ENCODE measurements around the gene IGFBPL1. TPM values are rescaled to one million over a fixed set of nuclear protein-coding genes. Genes with fewer than 3 reads are reported as not detected.

The IGFBPL1 gene
- total and polyA plus RNA-seq, 2 of the 13 experiments (the other 11 are each of a cell fraction or from before 2014, with no cell fraction given), result 0.24 TPM; not detected in 1

DNA sequence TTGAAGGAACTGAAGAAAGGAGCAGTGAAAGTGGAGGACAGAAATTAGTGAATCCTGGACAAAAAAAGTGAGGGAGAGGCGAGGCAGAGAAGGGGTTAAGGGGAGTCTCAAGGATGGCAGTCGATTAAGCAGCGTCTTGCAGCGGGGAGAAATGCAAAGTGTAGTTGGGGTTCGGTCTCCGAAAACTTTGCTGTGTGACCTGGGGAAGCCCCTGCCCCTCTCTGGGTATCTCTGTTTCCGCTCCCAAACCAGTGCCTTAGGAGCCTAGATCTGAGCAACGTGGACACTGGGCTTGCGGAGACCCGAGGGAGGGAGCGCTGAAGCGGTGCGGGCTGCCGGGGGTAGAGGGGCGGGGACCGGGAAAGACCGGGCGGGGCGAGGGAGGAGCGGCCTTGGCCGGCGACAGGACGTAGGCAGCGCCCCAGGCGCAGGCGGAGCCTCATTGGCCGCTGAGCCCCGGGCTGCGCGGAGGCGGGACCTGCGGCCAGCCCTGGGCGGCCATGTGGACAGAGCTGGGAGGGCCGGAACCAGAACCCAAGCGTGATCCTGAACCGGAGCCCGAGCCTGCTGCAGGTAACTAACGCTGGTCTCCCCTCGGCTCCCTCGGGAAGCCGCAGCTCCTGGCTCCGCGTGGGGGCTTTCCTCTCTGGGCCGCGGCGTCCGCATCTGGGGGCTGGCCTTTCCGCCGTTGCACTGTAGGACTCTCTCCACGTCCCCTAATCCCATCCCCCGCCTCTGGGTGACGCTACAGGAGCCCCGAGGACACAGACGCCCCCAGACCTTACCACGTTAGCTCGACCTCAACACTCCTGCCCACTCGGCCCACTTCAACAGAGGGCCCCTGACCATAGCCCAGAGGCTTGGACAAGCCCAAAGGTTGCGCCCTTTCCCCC, 31.8 kb downstream of the IGFBPL1 start, which contains the start of gene ALDH1B1 (continued):
- peak; percentile 65; the same call in 1 of the 2 replicates for TF ChIP-seq ZNF451 (CRISPR knock-in tag; IDR thresholded peaks at IDR 0.05)
- no peak for TF ChIP-seq ZNF570 (CRISPR knock-in tag; IDR thresholded peaks at IDR 0.05; ENCODE audit: borderline replicate concordance)
- peak; percentile 80 for TF ChIP-seq ATF7-NPFF (CRISPR knock-in tag; IDR thresholded peaks at IDR 0.05; ENCODE audit: low read depth)
- TF ChIP-seq, protein P1, sequence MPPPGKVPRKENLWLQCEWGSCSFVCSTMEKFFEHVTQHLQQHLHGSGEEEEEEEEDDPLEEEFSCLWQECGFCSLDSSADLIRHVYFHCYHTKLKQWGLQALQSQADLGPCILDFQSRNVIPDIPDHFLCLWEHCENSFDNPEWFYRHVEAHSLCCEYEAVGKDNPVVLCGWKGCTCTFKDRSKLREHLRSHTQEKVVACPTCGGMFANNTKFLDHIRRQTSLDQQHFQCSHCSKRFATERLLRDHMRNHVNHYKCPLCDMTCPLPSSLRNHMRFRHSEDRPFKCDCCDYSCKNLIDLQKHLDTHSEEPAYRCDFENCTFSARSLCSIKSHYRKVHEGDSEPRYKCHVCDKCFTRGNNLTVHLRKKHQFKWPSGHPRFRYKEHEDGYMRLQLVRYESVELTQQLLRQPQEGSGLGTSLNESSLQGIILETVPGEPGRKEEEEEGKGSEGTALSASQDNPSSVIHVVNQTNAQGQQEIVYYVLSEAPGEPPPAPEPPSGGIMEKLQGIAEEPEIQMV (CRISPR knock-in tag; IDR thresholded peaks at IDR 0.05; ENCODE audit: low read depth), result no peak
- peak; percentile 36; the same call in 1 of the 2 replicates for TF ChIP-seq REPIN1 (CRISPR knock-in tag; IDR thresholded peaks at IDR 0.05; ENCODE audit: borderline replicate concordance, low read depth)
- TF ChIP-seq ZNF30 (CRISPR knock-in tag; IDR thresholded peaks at IDR 0.05), result 0 out of 2 replicates have a peak, but pooled peaks have one; percentile 48
- 0 out of 2 replicates have a peak, but pooled peaks have one; percentile 47 for TF ChIP-seq NAIF1 (CRISPR knock-in tag; IDR thresholded peaks at IDR 0.05; ENCODE audit: borderline replicate concordance)
- no peak for TF ChIP-seq ZNF550 (CRISPR knock-in tag; IDR thresholded peaks at IDR 0.05; ENCODE audit: borderline replicate concordance)
- no peak for TF ChIP-seq MZF1 (CRISPR knock-in tag; IDR thresholded peaks at IDR 0.05; ENCODE audit: borderline replicate concordance)
- peak; percentile 74 for TF ChIP-seq MED1 (CRISPR knock-in tag; IDR thresholded peaks at IDR 0.05)
- peak; percentile 84 for TF ChIP-seq KLF12 (CRISPR knock-in tag; IDR thresholded peaks at IDR 0.05; ENCODE audit: borderline replicate concordance)
- TF ChIP-seq, protein P2, sequence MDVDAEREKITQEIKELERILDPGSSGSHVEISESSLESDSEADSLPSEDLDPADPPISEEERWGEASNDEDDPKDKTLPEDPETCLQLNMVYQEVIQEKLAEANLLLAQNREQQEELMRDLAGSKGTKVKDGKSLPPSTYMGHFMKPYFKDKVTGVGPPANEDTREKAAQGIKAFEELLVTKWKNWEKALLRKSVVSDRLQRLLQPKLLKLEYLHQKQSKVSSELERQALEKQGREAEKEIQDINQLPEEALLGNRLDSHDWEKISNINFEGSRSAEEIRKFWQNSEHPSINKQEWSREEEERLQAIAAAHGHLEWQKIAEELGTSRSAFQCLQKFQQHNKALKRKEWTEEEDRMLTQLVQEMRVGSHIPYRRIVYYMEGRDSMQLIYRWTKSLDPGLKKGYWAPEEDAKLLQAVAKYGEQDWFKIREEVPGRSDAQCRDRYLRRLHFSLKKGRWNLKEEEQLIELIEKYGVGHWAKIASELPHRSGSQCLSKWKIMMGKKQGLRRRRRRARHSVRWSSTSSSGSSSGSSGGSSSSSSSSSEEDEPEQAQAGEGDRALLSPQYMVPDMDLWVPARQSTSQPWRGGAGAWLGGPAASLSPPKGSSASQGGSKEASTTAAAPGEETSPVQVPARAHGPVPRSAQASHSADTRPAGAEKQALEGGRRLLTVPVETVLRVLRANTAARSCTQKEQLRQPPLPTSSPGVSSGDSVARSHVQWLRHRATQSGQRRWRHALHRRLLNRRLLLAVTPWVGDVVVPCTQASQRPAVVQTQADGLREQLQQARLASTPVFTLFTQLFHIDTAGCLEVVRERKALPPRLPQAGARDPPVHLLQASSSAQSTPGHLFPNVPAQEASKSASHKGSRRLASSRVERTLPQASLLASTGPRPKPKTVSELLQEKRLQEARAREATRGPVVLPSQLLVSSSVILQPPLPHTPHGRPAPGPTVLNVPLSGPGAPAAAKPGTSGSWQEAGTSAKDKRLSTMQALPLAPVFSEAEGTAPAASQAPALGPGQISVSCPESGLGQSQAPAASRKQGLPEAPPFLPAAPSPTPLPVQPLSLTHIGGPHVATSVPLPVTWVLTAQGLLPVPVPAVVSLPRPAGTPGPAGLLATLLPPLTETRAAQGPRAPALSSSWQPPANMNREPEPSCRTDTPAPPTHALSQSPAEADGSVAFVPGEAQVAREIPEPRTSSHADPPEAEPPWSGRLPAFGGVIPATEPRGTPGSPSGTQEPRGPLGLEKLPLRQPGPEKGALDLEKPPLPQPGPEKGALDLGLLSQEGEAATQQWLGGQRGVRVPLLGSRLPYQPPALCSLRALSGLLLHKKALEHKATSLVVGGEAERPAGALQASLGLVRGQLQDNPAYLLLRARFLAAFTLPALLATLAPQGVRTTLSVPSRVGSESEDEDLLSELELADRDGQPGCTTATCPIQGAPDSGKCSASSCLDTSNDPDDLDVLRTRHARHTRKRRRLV (CRISPR knock-in tag; IDR thresholded peaks at IDR 0.05), result 0 out of 2 replicates have a peak, but pooled peaks have one; percentile 63
- TF ChIP-seq, protein P3, sequence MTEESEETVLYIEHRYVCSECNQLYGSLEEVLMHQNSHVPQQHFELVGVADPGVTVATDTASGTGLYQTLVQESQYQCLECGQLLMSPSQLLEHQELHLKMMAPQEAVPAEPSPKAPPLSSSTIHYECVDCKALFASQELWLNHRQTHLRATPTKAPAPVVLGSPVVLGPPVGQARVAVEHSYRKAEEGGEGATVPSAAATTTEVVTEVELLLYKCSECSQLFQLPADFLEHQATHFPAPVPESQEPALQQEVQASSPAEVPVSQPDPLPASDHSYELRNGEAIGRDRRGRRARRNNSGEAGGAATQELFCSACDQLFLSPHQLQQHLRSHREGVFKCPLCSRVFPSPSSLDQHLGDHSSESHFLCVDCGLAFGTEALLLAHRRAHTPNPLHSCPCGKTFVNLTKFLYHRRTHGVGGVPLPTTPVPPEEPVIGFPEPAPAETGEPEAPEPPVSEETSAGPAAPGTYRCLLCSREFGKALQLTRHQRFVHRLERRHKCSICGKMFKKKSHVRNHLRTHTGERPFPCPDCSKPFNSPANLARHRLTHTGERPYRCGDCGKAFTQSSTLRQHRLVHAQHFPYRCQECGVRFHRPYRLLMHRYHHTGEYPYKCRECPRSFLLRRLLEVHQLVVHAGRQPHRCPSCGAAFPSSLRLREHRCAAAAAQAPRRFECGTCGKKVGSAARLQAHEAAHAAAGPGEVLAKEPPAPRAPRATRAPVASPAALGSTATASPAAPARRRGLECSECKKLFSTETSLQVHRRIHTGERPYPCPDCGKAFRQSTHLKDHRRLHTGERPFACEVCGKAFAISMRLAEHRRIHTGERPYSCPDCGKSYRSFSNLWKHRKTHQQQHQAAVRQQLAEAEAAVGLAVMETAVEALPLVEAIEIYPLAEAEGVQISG (CRISPR knock-in tag; IDR thresholded peaks at IDR 0.05), result peak; percentile 64
- TF ChIP-seq, protein P4, sequence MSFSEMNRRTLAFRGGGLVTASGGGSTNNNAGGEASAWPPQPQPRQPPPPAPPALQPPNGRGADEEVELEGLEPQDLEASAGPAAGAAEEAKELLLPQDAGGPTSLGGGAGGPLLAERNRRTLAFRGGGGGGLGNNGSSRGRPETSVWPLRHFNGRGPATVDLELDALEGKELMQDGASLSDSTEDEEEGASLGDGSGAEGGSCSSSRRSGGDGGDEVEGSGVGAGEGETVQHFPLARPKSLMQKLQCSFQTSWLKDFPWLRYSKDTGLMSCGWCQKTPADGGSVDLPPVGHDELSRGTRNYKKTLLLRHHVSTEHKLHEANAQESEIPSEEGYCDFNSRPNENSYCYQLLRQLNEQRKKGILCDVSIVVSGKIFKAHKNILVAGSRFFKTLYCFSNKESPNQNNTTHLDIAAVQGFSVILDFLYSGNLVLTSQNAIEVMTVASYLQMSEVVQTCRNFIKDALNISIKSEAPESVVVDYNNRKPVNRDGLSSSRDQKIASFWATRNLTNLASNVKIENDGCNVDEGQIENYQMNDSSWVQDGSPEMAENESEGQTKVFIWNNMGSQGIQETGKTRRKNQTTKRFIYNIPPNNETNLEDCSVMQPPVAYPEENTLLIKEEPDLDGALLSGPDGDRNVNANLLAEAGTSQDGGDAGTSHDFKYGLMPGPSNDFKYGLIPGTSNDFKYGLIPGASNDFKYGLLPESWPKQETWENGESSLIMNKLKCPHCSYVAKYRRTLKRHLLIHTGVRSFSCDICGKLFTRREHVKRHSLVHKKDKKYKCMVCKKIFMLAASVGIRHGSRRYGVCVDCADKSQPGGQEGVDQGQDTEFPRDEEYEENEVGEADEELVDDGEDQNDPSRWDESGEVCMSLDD (CRISPR knock-in tag; IDR thresholded peaks at IDR 0.05; ENCODE audit: borderline replicate concordance), result peak; percentile 59; the same call in 1 of the 2 replicates
- TF ChIP-seq ZNF660 (CRISPR knock-in tag; IDR thresholded peaks at IDR 0.05; ENCODE audit: borderline replicate concordance, low read depth), result no peak

All from HepG2 (cell line).